Gastroesophageal sphincter (tissue), 4 donors: ENCODE results near the gene RIC8A. TPM values are rescaled to one million over a fixed set of nuclear protein-coding genes. Genes with fewer than 3 reads are reported as not detected.

Experiments
- ATAC-seq: fragments of 150-250 bp; one replicate; pipeline ENCODE4 v1.9.1; 2016; ENCODE audit warnings: mild to moderate bottlenecking, moderate library complexity
- H3K27ac ChIP-seq, 4 donors: fragments of 200-600 bp; sonication (generic) in 3 of 4; 1 replicate in 3 of 4; 2 replicates in 1 of 4; pipeline ENCODE4 v1.5.1; 2016 to 2019
- H3K27me3 ChIP-seq: fragments of 200-600 bp; sonication (generic); one replicate; pipeline ENCODE4 v1.5.1; 2019
- H3K36me3 ChIP-seq, 2 donors: fragments of 200-600 bp; sonication (generic); one replicate each; pipeline ENCODE4 v1.5.1; 2019; ENCODE audit warnings: control low read depth in 1 of 2
- H3K4me1 ChIP-seq, 3 donors: fragments of 200-600 bp; sonication (generic); 1 replicate in 2 of 3; 2 replicates in 1 of 3; pipeline ENCODE4 v1.5.1; 2016 to 2019; ENCODE audit warnings: control low read depth in 2 of 3
- H3K4me3 ChIP-seq, 2 donors: fragments of 200-600 bp; sonication (generic); one replicate each; pipeline ENCODE4 v1.5.1; 2019; ENCODE audit warnings: mild to moderate bottlenecking in 1 of 2, moderate library complexity in 1 of 2
- H3K9me3 ChIP-seq, 3 donors: fragments of 200-600 bp; sonication (generic); one replicate each; pipeline ENCODE4 v1.5.1; 2017 to 2019; ENCODE audit warnings: control low read depth in 2 of 3
- CTCF ChIP-seq, 4 experiments: fragments of 200-600 bp in 2 of 4; fragments of 450-650 bp in 2 of 4; sonication (generic) in 1 of 4; IDR thresholded peaks; one replicate each; pipeline ENCODE4 v1.5.1; 2017 to 2019; ENCODE audit warnings: antibody characterized with exemption in 4 of 4, mild to moderate bottlenecking in 2 of 4, moderate library complexity in 2 of 4
- EP300 ChIP-seq: sonication (generic); formaldehyde crosslinking; IDR thresholded peaks from one replicate; pipeline ENCODE4 v1.6.1; 2017; ENCODE audit warnings: antibody characterized with exemption, mild to moderate bottlenecking
- POLR2A ChIP-seq, 2 donors: fragments of 450-650 bp; IDR thresholded peaks; one replicate each; pipeline ENCODE4 v1.6.1; 2017; ENCODE audit warnings: antibody characterized with exemption in 2 of 2, mild to moderate bottlenecking in 2 of 2, moderate library complexity in 1 of 2
- POLR2AphosphoS5 ChIP-seq: sonication (generic); formaldehyde crosslinking; IDR thresholded peaks from one replicate; pipeline ENCODE4 v1.6.1; 2017; ENCODE audit warnings: antibody characterized with exemption
- WGBS, 2 donors: methylation state at CpG; one replicate each; pipeline ENCODE4 v1.1.5; 2018; ENCODE audit warnings: low coverage in 1 of 2; 5-methylcytosine and 5-hydroxymethylcytosine counted together
- total RNA-seq, 4 donors: library from RNA; depleted of rRNA; stranded (reverse); fragments of >200 nt; gene quantifications; one replicate each; pipeline ENCODE4 v1.1.0, GENCODE V29; 2016

RIC8A gene
- total RNA-seq, 4 donors from 2014 or later: 78.2 to 169 (median 135) TPM

DNA sequence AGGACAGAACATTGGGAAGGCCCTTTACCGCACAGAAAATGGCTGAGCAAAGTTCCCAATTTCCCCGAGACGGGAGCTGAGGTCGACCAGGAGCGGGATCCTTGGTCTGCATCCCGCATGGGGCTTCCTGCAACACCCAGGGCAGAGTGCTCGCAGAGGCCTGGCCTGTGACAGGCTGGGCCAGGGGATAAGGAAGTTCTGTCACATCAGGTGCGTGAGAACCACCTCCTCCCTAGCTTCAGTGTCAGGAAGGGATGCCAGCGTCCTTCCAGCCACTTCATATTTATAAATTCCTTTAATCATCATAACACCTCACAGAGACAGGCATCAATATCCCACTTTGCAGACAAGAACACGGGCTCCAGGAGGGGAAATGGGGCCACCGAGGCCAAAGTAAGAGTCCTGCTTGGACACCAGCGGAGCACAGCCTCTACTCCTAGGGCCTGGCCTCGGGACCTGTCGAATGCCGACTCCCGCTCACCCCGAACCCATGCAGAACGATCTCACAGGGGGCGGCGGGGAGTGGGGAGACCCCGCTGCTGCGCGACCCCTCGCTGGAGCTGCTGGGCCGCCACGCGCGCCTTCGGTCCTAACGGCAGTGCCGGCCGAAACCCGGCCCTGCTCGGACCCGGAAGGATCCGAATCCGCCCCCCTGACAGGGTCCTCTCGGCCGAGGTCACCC, 841 bp upstream of the RIC8A start:
- TF ChIP-seq POLR2A (IDR thresholded peaks at IDR 0.05) (no peak), EP300 (no peak), CTCF (IDR thresholded peaks at IDR 0.05) (no peak), POLR2AphosphoS5 (no peak)
- Histone ChIP-seq H3K4me3 (peak overlapping the region; percentile 97 to 99), H3K27ac (peak overlapping the region; percentile 95 to 100 (median 98)), H3K36me3 (peaks cover 0 to 65% of the 10 kb centered on the region in 2 donors), H3K4me1 (peaks cover 3 to 74% (median 33%) of the 10 kb centered on the region in 3 donors), H3K27me3 (no peaks in the 10 kb centered on the region), H3K9me3 (no peaks in the 10 kb centered on the region)
- 0 to 33% methylated on average over 1 to 8 of the region's 39 CpGs for WGBS, 2 donors
- peak; percentile 32 for ATAC-seq

DNA sequence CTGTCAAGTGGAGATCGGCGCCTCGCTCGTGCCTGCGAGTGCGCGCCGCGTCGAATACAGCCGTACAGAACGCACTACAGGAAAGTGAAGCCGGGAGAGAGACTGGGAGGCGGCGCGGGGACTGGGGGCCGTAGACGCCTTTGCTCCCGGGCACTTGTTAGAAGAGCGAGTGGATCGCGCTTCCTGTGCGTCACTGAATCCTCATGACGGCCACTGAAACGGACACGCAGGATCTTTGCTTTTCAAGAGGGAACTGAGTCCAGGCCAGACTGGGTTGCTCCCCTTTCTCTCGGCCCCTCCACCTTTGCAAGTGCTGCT, 314 bp downstream of the RIC8A start:
- 0% methylated on average over 1 of the region's 27 CpGs for WGBS, 2 donors
- H3K27me3 ChIP-seq: no peaks in the 10 kb centered on the region
- H3K9me3 ChIP-seq: no peaks in the 10 kb centered on the region
- H3K36me3 ChIP-seq: peaks cover 0 to 65% of the 10 kb centered on the region in 2 donors
- peak overlapping the region; percentile 97 to 99 for H3K4me3 ChIP-seq
- peak overlapping the region; percentile 95 to 100 (median 98) for H3K27ac ChIP-seq
- peaks cover 3 to 66% (median 33%) of the 10 kb centered on the region in 3 donors for H3K4me1 ChIP-seq
- ATAC-seq: peak; percentile 7
- TF ChIP-seq POLR2AphosphoS5: no peak

- WGBS, 2 donors: 0% methylated on average over 7 to 10 of the region's 57 CpGs
- peaks cover 3 to 62% (median 33%) of the 10 kb centered on the region in 3 donors for H3K4me1 ChIP-seq
- H3K36me3 ChIP-seq: peaks cover 0 to 65% of the 10 kb centered on the region in 2 donors
These were observed 841 bp downstream of the RIC8A start for GRCh38 chr11:208181-208916.

DNA sequence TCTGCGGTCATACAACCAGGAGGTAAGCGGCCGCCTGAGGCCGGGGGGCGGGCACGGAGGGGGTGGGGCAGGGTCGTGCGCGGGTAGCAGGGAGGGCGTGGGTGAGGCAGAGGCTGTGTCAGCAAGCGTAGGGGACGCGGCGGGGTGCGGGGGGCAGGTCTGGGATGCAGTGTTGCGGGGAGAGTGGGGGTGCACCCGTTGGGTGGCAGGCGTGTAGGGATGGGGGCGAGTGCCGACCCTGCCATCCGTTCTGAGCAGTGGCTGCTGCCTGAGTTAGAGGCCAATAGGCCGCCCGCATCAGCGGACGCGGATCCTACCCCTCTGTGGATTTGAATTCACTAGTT, 1.4 kb downstream of the RIC8A start:
- 0% methylated on average over 1 to 6 of the region's 26 CpGs for WGBS, 2 donors
- Histone ChIP-seq H3K4me3 (peak overlapping the region; percentile 97 to 99), H3K36me3 (peaks cover 0 to 65% of the 10 kb centered on the region in 2 donors), H3K27ac (peak overlapping the region; percentile 95 to 100 (median 98)), H3K9me3 (no peaks in the 10 kb centered on the region), H3K4me1 (peaks cover 3 to 57% (median 33%) of the 10 kb centered on the region in 3 donors), H3K27me3 (no peaks in the 10 kb centered on the region)
- no peak for ATAC-seq
- TF ChIP-seq EP300: no peak
- no peak for TF ChIP-seq POLR2A (IDR thresholded peaks at IDR 0.05)
- TF ChIP-seq CTCF (IDR thresholded peaks at IDR 0.05): no peak
- TF ChIP-seq POLR2AphosphoS5: no peak

More at GRCh38 chr11:208181-208916, 841 bp downstream of the RIC8A start:
- Histone ChIP-seq H3K9me3 (no peaks in the 10 kb centered on the region), H3K4me3 (peak overlapping the region; percentile 97 to 99), H3K27ac (peak overlapping the region; percentile 95 to 100 (median 98)), H3K27me3 (no peaks in the 10 kb centered on the region)
- TF ChIP-seq EP300 (no peak), CTCF (IDR thresholded peaks at IDR 0.05) (peak in 2 of 4 experiments; percentile 27 to 35), POLR2AphosphoS5 (peak; percentile 69), POLR2A (IDR thresholded peaks at IDR 0.05) (peak; percentile 82 to 89)
- peak; percentile 69 for ATAC-seq

DNA sequence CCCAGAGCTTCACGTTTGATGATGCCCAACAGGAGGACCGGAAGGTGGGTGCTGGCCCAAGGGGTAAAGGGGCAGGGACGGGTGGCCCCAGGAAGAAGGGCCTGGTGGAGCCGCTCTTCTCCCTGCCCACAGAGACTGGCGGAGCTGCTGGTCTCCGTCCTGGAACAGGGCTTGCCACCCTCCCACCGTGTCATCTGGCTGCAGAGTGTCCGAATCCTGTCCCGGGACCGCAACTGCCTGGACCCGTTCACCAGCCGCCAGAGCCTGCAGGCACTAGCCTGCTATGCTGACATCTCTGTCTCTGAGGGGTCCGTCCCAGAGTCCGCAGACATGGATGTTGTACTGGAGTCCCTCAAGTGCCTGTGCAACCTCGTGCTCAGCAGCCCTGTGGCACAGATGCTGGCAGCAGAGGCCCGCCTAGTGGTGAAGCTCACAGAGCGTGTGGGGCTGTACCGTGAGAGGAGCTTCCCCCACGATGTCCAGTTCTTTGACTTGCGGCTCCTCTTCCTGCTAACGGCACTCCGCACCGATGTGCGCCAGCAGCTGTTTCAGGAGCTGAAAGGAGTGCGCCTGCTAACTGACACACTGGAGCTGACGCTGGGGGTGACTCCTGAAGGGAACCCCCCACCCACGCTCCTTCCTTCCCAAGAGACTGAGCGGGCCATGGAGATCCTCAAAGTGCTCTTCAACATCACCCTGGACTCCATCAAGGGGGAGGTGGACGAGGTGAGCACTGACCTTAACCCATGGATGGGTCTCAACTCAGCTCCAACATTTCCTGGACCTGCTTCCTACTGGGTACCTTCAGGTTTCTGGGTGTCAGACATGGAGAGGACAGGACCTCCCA, 2.0 kb downstream of the RIC8A start:
- Histone ChIP-seq H3K36me3 (peaks cover 0 to 65% of the 10 kb centered on the region in 2 donors), H3K9me3 (no peaks in the 10 kb centered on the region), H3K27me3 (no peaks in the 10 kb centered on the region), H3K27ac (peak overlapping the region in 3 of 4 donors; percentile 95 to 100 (median 97)), H3K4me1 (peaks cover 3 to 50% (median 33%) of the 10 kb centered on the region in 3 donors), H3K4me3 (peak overlapping the region; percentile 97 to 99)
- 39 to 50% methylated on average over 2 to 4 of the region's 29 CpGs for WGBS, 2 donors
- TF ChIP-seq POLR2AphosphoS5: no peak
- ATAC-seq: no peak
